Subcutaneous adipose tissue (tissue), 4 donors: ENCODE data around the gene SSBP3. TPM values are rescaled to one million over a fixed set of nuclear protein-coding genes. Genes with fewer than 3 reads are reported as not detected.

Experiments
- CTCF ChIP-seq: fragments of 450-650 bp; IDR thresholded peaks from one replicate; pipeline ENCODE4 v1.5.1; 2016; ENCODE audit warnings: low read depth, mild to moderate bottlenecking, control low read depth, antibody characterized with exemption, moderate library complexity
- total RNA-seq, 4 donors: library from RNA; depleted of rRNA; stranded (reverse); fragments of >200 nt; gene quantifications; one replicate each; pipeline ENCODE4 v1.1.0, GENCODE V29; 2016

The SSBP3 gene
- total RNA-seq, 4 donors from 2014 or later: 19.7 to 28.1 (median 25.1) TPM

- no peak for TF ChIP-seq CTCF
These were observed 23.6 kb upstream of the SSBP3 start for GRCh38 chr1:54429838-54430237.

GRCh38 chr1:54428837-54429518 is 22.8 kb upstream of the SSBP3 start:
- no peak for TF ChIP-seq CTCF

- no peak for TF ChIP-seq CTCF
These were observed 19.0 kb upstream of the SSBP3 start for GRCh38 chr1:54425152-54425584.

- no peak for TF ChIP-seq CTCF
These were observed 18.2 kb upstream of the SSBP3 start for GRCh38 chr1:54424398-54424797.

GRCh38 chr1:54421101-54421504 is 14.9 kb upstream of the SSBP3 start:
- no peak for TF ChIP-seq CTCF

GRCh38 chr1:54417123-54417522 is 10.9 kb upstream of the SSBP3 start:
- no peak for TF ChIP-seq CTCF

- TF ChIP-seq CTCF: no peak
These were observed 10.2 kb upstream of the SSBP3 start for GRCh38 chr1:54416435-54416834.
